Measurements from ENCODE around the gene FAHD1. TPM values are rescaled to one million over a fixed set of nuclear protein-coding genes. Genes with fewer than 3 reads are reported as not detected.
A peak's percentile ranks its signal among the peaks of the same experiment; 100 is the strongest.

The FAHD1 gene
- total RNA-seq, 1 donor from 2014 or later = 60.7 TPM

GRCh38 chr16:1816396-1817275 lies 10.4 kb upstream of the FAHD1 start:
- DNase-seq (ENCODE audit: extremely low read depth, low read depth, low spot score) = no peak

GRCh38 chr16:1817276-1817589 lies 9.8 kb upstream of the FAHD1 start:
- DNase-seq (ENCODE audit: extremely low read depth, low read depth, low spot score) = no peak

GRCh38 chr16:1817716-1818115 lies 9.3 kb upstream of the FAHD1 start:
- DNase-seq (ENCODE audit: extremely low read depth, low read depth, low spot score) = no peak

GRCh38 chr16:1818204-1818872 lies 8.7 kb upstream of the FAHD1 start:
- no peak for DNase-seq (ENCODE audit: extremely low read depth, low read depth, low spot score)

GRCh38 chr16:1818873-1819525 lies 8.0 kb upstream of the FAHD1 start:
- DNase-seq (ENCODE audit: extremely low read depth, low read depth, low spot score) = no peak

GRCh38 chr16:1819611-1820010 lies 7.4 kb upstream of the FAHD1 start:
- DNase-seq (ENCODE audit: extremely low read depth, low read depth, low spot score) = no peak

- DNase-seq (ENCODE audit: extremely low read depth, low read depth, low spot score) = no peak
Observed at GRCh38 chr16:1820096-1820945, 6.7 kb upstream of the FAHD1 start.

GRCh38 chr16:1820946-1821290 lies 6.1 kb upstream of the FAHD1 start:
- no peak for DNase-seq (ENCODE audit: extremely low read depth, low read depth, low spot score)

GRCh38 chr16:1821861-1822611 lies 5.0 kb upstream of the FAHD1 start:
- no peak for DNase-seq (ENCODE audit: extremely low read depth, low read depth, low spot score)

GRCh38 chr16:1822801-1823200 lies 4.2 kb upstream of the FAHD1 start:
- no peak for DNase-seq (ENCODE audit: extremely low read depth, low read depth, low spot score)

- DNase-seq (ENCODE audit: extremely low read depth, low read depth, low spot score) = peak; percentile 20
Observed at GRCh38 chr16:1823821-1824220, 3.2 kb upstream of the FAHD1 start.

GRCh38 chr16:1825381-1825863 lies 1.6 kb upstream of the FAHD1 start:
- DNase-seq (ENCODE audit: extremely low read depth, low read depth, low spot score) = no peak

- no peak for DNase-seq (ENCODE audit: extremely low read depth, low read depth, low spot score)
Observed at GRCh38 chr16:1825864-1826690, 929 bp upstream of the FAHD1 start.

GRCh38 chr16:1828645-1829410 lies 1.8 kb downstream of the FAHD1 start:
- DNase-seq (ENCODE audit: extremely low read depth, low read depth, low spot score) = no peak

- DNase-seq (ENCODE audit: extremely low read depth, low read depth, low spot score) = no peak
Observed at GRCh38 chr16:1830213-1830612, 3.2 kb downstream of the FAHD1 start.

- DNase-seq (ENCODE audit: extremely low read depth, low read depth, low spot score) = no peak
Observed at GRCh38 chr16:1831186-1832075, 4.4 kb downstream of the FAHD1 start.

GRCh38 chr16:1832838-1833454 lies 5.9 kb downstream of the FAHD1 start:
- no peak for DNase-seq (ENCODE audit: extremely low read depth, low read depth, low spot score)

Measured in glomerular endothelial cell (primary cell).